ENCODE data around the gene ADGRL2.

ADGRL2 gene

DNA sequence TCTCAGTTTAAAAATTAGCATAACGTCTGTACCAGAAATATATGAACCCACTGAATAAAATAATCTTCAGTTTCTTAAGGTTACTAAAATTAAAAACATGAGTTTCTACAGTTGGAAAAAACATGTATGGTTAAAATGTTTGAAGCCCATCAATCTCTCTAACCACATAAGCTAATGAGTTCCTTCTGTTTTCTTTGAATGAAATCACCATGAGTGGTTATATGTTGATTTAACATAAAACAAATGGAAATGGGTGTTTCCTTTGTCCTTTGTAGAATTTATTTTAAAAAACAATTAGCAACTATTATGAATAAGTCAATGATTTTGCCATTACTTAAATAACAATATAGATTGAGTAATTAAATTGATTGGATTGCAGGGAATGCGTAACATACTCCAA, 3.0 kb upstream of the ADGRL2 start:
- H3K9me3 ChIP-seq (ENCODE audit: control insufficient read depth, low read length): no peaks in the 10 kb centered on the region
- no peak overlapping the region for H3K9ac ChIP-seq (ENCODE audit: low read length)
- H3K27me3 ChIP-seq (ENCODE audit: control insufficient read depth, insufficient read depth, low read length): peaks cover 8% of the 10 kb centered on the region
- no peaks in the 10 kb centered on the region for H3K36me3 ChIP-seq (ENCODE audit: control insufficient read depth, insufficient read depth, low read length)
- H3K4me3 ChIP-seq (ENCODE audit: low read length): no peak overlapping the region
- H3K4me1 ChIP-seq (ENCODE audit: control insufficient read depth, insufficient read depth, low read length): no peaks in the 10 kb centered on the region

DNA sequence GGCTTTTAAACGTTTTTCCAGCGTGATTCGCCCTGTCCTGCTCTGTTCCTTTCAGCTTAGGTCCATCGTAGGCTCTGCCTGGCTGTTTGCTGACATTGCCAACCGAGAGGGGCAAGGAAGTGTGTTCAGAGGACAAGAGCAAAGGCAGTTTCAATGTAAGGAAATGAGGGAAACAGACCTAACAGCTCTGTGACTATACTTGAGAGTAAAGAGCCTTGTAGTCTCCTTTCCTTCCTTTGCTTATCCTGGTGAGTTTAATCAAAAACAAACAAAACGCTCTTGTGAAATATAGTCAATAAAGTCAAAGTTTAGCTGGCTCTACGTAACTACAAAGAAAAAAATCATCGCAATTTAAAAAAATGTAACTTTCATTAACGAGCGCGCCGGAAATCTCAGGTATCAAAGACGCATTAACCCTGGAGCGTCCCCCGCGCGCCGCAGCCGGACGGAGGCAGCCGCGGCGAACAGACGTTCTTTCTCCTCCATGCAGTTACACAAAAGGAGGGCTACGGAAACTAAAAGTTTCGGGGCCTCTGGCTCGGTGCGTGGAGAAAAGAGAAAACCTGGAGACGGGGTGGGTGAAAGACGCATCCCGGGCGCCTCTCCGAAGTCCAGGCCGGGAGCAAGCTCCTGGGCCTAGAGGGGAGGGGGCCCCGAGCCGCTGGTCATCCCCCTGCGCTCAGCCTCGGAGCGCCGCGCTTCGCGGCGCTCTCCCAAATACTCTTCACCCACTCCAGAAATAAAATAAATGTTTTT, 617 bp upstream of the ADGRL2 start:
- no peaks in the 10 kb centered on the region for H3K36me3 ChIP-seq (ENCODE audit: control insufficient read depth, insufficient read depth, low read length)
- no peak overlapping the region for H3K4me3 ChIP-seq (ENCODE audit: low read length)
- peak overlapping the region; percentile 60 for H3K9ac ChIP-seq (ENCODE audit: low read length)
- H3K4me1 ChIP-seq (ENCODE audit: control insufficient read depth, insufficient read depth, low read length): peaks cover 7% of the 10 kb centered on the region
- no peaks in the 10 kb centered on the region for H3K9me3 ChIP-seq (ENCODE audit: control insufficient read depth, low read length)
- H3K27me3 ChIP-seq (ENCODE audit: control insufficient read depth, insufficient read depth, low read length): peaks cover 28% of the 10 kb centered on the region

DNA sequence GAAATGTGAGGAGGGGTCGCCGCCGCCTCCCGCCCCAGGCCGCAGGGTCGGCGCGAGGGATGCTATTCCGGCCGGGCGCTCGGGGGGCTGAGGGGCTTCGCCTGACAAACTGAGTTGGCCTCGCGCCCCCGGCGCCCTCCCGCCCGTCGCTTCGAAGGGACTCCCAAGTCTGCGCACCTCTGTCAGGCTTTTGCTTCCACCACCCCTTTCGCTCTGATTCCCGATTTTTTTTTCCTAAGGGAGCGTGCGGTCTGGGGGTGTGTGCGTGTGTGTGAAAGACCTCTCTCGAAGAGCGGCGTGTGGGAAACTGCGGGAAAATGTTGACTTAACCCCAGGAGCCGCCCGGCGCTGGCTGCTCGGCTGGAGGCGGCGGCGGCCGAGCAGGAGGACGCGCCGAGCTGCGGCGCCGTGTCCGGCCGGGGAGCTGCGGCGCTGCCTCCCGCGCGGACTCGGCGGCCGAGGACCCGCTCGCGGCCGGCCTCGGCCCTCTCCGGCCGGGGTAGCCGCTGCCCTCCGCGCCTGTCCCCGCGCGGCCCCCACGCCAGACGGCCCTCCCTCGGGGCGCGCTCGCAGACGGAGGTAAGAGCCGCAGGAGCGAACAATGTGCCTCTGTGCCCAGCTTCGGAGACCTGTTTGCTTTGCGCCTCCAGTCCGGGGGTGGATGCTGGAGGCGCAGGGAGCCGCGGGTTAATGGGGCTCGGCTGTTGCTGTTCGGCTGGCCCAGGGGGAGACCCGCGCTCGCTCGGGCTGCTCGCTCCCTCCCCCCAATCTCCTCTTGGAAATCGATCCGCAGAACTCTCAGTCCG, 1.1 kb downstream of the ADGRL2 start:
- Histone ChIP-seq H3K4me1 (ENCODE audit: control insufficient read depth, insufficient read depth, low read length) (peaks cover 7% of the 10 kb centered on the region), H3K27me3 (ENCODE audit: control insufficient read depth, insufficient read depth, low read length) (peaks cover 33% of the 10 kb centered on the region), H3K36me3 (ENCODE audit: control insufficient read depth, insufficient read depth, low read length) (no peaks in the 10 kb centered on the region), H3K4me3 (ENCODE audit: low read length) (peak overlapping the region; percentile 42), H3K9me3 (ENCODE audit: control insufficient read depth, low read length) (no peaks in the 10 kb centered on the region), H3K9ac (ENCODE audit: low read length) (peak overlapping the region; percentile 63)

DNA sequence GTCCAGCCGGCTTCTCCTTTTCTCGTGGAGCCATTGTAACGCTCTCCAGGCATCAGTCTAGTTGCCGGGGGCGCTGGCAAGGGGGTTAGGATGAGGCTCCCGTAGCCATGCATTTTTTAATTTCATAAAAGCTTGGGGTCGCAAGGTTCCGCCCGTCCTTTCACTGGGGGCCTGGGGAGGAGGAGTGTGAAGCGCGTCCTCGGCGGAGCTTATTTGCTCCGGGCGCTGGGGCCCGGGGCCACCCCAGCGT, 1.6 kb downstream of the ADGRL2 start:
- peak overlapping the region; percentile 60 for H3K9ac ChIP-seq (ENCODE audit: low read length)

DNA sequence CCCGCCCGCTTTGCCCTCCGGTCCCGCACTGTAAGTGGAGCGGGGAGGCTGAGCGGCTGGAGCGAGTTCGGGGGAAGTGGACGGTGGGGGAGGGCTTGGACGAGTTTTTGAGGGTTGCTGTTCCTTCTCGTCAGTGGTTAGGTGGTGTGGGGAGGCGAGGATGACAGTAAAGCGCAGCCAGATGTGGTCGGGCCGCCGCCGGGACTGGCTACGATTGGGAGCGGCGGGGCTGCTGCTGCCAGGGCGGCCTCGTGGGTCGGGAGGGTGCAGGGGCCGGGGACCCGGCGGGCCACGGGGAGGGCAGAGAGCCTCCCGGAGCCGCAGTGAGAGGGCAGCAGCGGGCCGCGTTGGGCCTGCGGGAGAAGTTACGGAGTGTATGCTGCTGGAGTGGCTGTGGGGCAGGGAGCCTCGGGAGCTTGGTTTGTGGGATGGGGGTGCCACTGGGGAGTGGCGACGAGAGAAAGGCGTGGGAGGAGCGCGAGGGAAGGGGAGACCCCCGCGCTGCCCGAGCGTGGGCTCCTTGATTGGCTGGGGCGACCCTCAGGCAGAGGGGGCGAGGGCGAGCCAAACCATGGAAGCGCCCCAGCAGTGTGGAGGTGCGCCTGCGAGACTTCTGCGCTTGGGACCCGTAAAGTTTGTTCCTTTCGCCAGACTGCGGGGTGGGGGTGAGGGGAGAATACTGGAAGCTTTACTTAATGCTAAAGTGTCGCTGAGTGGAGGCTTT, 2.1 kb downstream of the ADGRL2 start:
- Histone ChIP-seq H3K27me3 (ENCODE audit: control insufficient read depth, insufficient read depth, low read length) (peaks cover 33% of the 10 kb centered on the region), H3K9ac (ENCODE audit: low read length) (peak overlapping the region; percentile 60), H3K36me3 (ENCODE audit: control insufficient read depth, insufficient read depth, low read length) (no peaks in the 10 kb centered on the region), H3K4me1 (ENCODE audit: control insufficient read depth, insufficient read depth, low read length) (peaks cover 7% of the 10 kb centered on the region), H3K4me3 (ENCODE audit: low read length) (peak overlapping the region; percentile 33), H3K9me3 (ENCODE audit: control insufficient read depth, low read length) (no peaks in the 10 kb centered on the region)

More for the DNA sequence above, 1.6 kb downstream of the ADGRL2 start:
- H3K27me3 ChIP-seq (ENCODE audit: control insufficient read depth, insufficient read depth, low read length): peaks cover 33% of the 10 kb centered on the region
- peak overlapping the region; percentile 33 for H3K4me3 ChIP-seq (ENCODE audit: low read length)
- H3K9me3 ChIP-seq (ENCODE audit: control insufficient read depth, low read length): no peaks in the 10 kb centered on the region
- no peaks in the 10 kb centered on the region for H3K36me3 ChIP-seq (ENCODE audit: control insufficient read depth, insufficient read depth, low read length)
- peaks cover 7% of the 10 kb centered on the region for H3K4me1 ChIP-seq (ENCODE audit: control insufficient read depth, insufficient read depth, low read length)

DNA sequence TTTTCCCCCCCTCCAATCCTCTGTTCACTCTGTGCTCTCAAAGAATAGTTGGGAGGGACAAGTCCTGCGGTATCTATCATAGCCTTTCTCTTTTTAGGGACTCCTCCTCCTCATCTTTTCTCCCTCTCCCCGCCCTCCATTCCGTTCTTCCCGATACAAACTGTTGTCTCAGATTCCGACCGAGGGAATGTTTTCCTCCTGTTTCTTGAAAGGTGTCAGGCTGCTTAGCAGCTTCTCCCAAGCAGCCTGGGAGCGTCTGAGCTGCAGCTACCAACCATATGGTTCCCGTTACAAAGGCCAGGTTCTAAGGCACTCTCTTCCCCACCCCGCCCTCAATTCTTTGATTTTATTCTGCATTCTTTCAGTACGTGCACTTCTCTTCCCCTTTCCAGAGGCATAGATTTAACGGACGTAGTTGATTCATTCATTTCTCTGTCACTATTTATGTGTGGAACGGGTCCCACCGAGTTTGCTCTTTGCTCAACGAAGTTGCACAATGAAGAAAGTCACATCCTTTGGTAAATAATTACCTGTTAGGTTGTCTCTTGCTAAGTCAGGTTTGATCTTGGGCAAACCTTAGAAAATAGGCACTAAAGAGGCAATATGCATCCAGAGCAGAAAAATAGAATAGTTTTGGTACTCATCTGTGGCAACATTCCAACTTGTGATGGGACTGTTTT, 2.8 kb downstream of the ADGRL2 start:
- Histone ChIP-seq H3K4me3 (ENCODE audit: low read length) (no peak overlapping the region), H3K36me3 (ENCODE audit: control insufficient read depth, insufficient read depth, low read length) (no peaks in the 10 kb centered on the region), H3K27me3 (ENCODE audit: control insufficient read depth, insufficient read depth, low read length) (peaks cover 33% of the 10 kb centered on the region), H3K9me3 (ENCODE audit: control insufficient read depth, low read length) (no peaks in the 10 kb centered on the region), H3K9ac (ENCODE audit: low read length) (peak overlapping the region; percentile 60), H3K4me1 (ENCODE audit: control insufficient read depth, insufficient read depth, low read length) (peaks cover 7% of the 10 kb centered on the region)

DNA sequence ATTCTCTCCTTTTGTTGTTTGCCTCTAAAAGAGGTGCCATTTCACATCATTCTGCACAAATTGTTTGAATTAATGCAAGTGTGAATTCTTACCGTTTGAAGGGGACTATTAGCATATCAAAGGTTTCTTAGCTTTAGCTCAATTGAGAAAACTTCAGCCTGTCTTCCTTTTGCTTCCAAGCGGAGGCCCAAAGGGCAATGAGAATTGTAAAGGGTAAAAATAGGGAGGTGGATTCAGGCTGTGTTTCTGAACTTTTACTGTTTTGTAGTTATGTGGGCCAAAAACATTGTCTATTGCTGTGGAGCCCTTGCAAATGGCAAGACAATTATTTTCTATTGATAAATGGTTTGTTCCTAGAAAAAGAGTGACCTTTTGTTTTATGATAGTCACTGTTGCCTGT, 3.6 kb downstream of the ADGRL2 start:
- H3K36me3 ChIP-seq (ENCODE audit: control insufficient read depth, insufficient read depth, low read length): no peaks in the 10 kb centered on the region
- peaks cover 7% of the 10 kb centered on the region for H3K4me1 ChIP-seq (ENCODE audit: control insufficient read depth, insufficient read depth, low read length)
- no peak overlapping the region for H3K4me3 ChIP-seq (ENCODE audit: low read length)
- H3K9me3 ChIP-seq (ENCODE audit: control insufficient read depth, low read length): no peaks in the 10 kb centered on the region
- H3K9ac ChIP-seq (ENCODE audit: low read length): no peak overlapping the region
- peaks cover 33% of the 10 kb centered on the region for H3K27me3 ChIP-seq (ENCODE audit: control insufficient read depth, insufficient read depth, low read length)

DNA sequence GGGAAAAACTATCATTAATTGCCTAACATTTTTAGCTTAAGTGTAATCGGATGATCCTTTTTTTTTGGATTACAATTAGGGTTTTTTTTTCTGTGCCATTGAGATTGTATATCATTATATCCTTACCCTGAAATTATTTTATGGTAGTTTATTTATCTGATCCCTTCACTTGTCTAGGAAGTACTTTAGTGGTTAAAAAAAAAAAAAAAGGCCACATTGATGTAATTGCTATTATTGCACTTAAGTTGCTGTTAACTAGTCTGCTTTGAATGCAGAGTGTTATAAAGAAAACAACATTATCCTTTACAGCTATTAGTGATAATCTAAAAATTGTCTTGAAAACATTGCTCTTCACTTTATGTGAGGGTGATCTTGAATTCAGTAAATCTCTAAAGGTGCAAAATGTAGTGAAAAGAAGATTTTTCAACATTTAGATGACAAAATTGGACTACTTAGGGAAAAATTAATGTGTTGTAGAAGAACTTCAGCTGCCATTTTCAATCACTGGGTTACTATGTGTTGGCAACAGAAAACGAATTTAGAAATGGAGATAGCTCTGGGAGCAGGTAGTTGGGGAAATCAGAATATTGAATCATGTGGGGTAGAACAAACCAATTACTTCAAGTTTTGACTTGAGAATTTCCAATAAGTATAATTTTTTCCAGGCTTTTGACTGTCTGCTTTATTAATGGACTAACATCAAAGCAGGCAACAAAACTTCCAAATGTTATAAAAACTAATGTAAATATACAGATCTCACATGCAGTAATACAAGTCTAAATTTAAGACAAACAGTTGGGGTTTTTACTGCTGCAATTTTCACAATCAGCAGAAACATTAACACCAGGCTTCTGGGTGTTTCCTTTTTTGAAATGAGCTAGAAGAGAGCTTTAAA, 5.0 kb downstream of the ADGRL2 start:
- no peak overlapping the region for H3K9ac ChIP-seq (ENCODE audit: low read length)
- H3K36me3 ChIP-seq (ENCODE audit: control insufficient read depth, insufficient read depth, low read length): no peaks in the 10 kb centered on the region
- H3K4me1 ChIP-seq (ENCODE audit: control insufficient read depth, insufficient read depth, low read length): peaks cover 7% of the 10 kb centered on the region
- H3K9me3 ChIP-seq (ENCODE audit: control insufficient read depth, low read length): no peaks in the 10 kb centered on the region
- no peak overlapping the region for H3K4me3 ChIP-seq (ENCODE audit: low read length)
- H3K27me3 ChIP-seq (ENCODE audit: control insufficient read depth, insufficient read depth, low read length): peaks cover 33% of the 10 kb centered on the region

DNA sequence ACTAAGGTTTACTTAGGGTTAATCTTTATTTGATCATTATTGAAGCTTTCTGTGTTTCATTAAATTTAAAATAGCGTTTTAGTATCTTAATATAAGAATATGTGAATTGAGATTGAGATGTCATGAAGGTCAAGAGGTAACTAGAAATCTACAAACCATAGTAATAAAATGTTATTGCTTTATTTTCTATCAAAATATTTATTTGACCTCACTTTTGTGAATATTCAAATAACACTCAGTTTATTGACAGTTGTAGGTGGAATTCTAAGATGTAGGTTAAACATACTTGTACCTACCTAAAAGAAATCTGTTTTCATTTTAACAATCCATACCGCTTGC, 5.7 kb downstream of the ADGRL2 start:
- H3K27me3 ChIP-seq (ENCODE audit: control insufficient read depth, insufficient read depth, low read length): peaks cover 33% of the 10 kb centered on the region
- H3K4me1 ChIP-seq (ENCODE audit: control insufficient read depth, insufficient read depth, low read length): peaks cover 7% of the 10 kb centered on the region
- H3K36me3 ChIP-seq (ENCODE audit: control insufficient read depth, insufficient read depth, low read length): no peaks in the 10 kb centered on the region
- no peak overlapping the region for H3K4me3 ChIP-seq (ENCODE audit: low read length)
- no peaks in the 10 kb centered on the region for H3K9me3 ChIP-seq (ENCODE audit: control insufficient read depth, low read length)
- no peak overlapping the region for H3K9ac ChIP-seq (ENCODE audit: low read length)

DNA sequence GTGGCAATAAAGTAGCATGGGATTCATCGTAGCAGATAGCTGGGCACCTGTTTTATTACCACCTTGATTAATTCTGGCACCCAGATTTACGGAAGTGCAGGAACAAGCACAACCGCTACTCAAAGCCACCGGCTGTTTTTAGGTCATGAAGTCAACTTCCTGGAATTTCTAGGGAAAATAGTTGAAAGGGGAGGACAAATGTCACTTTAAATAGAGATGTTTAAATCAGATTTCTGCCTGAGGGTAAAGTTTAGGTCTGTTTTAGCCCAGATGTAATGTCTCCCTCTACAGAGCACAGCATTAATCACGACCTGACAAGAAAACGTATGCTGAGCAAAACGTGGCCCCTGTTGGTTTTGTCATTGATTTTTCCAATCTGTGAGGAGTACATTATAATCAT, 8.0 kb downstream of the ADGRL2 start:
- Histone ChIP-seq H3K9ac (ENCODE audit: low read length) (no peak overlapping the region), H3K4me3 (ENCODE audit: low read length) (no peak overlapping the region), H3K4me1 (ENCODE audit: control insufficient read depth, insufficient read depth, low read length) (no peaks in the 10 kb centered on the region), H3K9me3 (ENCODE audit: control insufficient read depth, low read length) (no peaks in the 10 kb centered on the region), H3K27me3 (ENCODE audit: control insufficient read depth, insufficient read depth, low read length) (peaks cover 14% of the 10 kb centered on the region), H3K36me3 (ENCODE audit: control insufficient read depth, insufficient read depth, low read length) (no peaks in the 10 kb centered on the region)

DNA sequence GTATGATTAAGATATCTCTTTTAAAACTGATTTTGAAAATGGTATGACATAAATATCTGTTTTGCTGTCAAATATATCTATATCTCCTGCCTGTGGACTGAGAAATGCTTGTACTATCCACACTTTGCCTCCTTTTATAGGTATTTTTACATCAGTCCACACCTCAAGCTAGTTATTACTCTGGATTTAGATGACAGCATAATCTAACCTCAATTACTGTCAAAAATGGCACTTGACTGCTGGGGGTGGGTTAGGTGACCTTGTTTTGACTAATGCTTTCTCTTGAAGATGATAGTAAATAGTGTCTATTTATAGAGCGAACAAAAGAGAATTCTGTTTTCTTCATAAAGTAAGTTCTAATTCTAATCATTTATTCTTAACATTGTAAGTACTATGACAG, 9.1 kb downstream of the ADGRL2 start:
- H3K9ac ChIP-seq (ENCODE audit: low read length): no peak overlapping the region

More for the DNA sequence above, 9.1 kb downstream of the ADGRL2 start:
- peaks cover 6% of the 10 kb centered on the region for H3K27me3 ChIP-seq (ENCODE audit: control insufficient read depth, insufficient read depth, low read length)
- no peaks in the 10 kb centered on the region for H3K4me1 ChIP-seq (ENCODE audit: control insufficient read depth, insufficient read depth, low read length)
- no peak overlapping the region for H3K4me3 ChIP-seq (ENCODE audit: low read length)
- H3K36me3 ChIP-seq (ENCODE audit: control insufficient read depth, insufficient read depth, low read length): no peaks in the 10 kb centered on the region
- no peaks in the 10 kb centered on the region for H3K9me3 ChIP-seq (ENCODE audit: control insufficient read depth, low read length)

Measured in mucosa of stomach (tissue), 1 donor.